NB4 (cell line): ENCODE measurements around the gene DOCK2.

Experiments used
- DNase-seq: peaks from one replicate; pipeline ENCODE4 v3.0.0; 2010; ENCODE audit warnings: low read depth
- H3K4me3 ChIP-seq: one replicate; pipeline ENCODE4 v1.5.1; 2011; ENCODE audit warnings: mild to moderate bottlenecking, low read depth, low read length, moderate library complexity
- MYC ChIP-seq: IDR thresholded peaks from 2 replicates; pipeline ENCODE4 v1.6.1; 2011; ENCODE audit warnings: low read depth, low read length
- POLR2A ChIP-seq: IDR thresholded peaks from 2 replicates; pipeline ENCODE4 v1.6.1; 2011; ENCODE audit warnings: mild to moderate bottlenecking; ENCODE audit not compliant: insufficient read length; ENCODE audit errors: extremely low read depth
- TF ChIP-seq, protein P1 (sequence below): IDR thresholded peaks from 2 replicates; pipeline ENCODE4 v1.6.1; 2011; ENCODE audit warnings: low read depth, low read length
- TF ChIP-seq, protein P2 (sequence below): IDR thresholded peaks from one replicate; pipeline ENCODE4 v1.5.1; 2012; ENCODE audit warnings: low read depth, low read length

The DOCK2 gene

DNA sequence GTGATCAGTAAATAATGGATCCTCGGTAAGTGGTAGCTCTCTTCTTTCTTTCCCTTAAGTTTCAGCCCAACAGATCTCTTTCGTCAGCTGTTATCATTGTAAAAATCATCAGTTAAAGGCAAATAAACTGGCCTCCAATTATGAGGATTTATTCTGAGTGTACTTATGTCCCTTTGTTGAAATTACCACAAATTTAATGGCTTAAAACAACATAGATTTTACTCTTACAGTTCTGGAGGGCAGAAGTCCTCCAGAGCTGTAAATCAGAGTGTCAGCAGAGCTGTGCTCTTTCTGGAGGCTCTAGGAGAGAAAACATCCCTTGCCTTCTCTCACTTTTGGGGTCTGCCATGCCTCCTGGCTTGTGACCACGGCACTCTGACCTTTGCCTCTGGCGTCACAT lies 238.7 kb downstream of the DOCK2 start:
- peak; percentile 13 for DNase-seq
- peak overlapping the region; percentile 21 for H3K4me3 ChIP-seq
- no peak for TF ChIP-seq MYC
- TF ChIP-seq, protein P1, sequence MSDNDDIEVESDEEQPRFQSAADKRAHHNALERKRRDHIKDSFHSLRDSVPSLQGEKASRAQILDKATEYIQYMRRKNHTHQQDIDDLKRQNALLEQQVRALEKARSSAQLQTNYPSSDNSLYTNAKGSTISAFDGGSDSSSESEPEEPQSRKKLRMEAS = no peak
- TF ChIP-seq, protein P2, sequence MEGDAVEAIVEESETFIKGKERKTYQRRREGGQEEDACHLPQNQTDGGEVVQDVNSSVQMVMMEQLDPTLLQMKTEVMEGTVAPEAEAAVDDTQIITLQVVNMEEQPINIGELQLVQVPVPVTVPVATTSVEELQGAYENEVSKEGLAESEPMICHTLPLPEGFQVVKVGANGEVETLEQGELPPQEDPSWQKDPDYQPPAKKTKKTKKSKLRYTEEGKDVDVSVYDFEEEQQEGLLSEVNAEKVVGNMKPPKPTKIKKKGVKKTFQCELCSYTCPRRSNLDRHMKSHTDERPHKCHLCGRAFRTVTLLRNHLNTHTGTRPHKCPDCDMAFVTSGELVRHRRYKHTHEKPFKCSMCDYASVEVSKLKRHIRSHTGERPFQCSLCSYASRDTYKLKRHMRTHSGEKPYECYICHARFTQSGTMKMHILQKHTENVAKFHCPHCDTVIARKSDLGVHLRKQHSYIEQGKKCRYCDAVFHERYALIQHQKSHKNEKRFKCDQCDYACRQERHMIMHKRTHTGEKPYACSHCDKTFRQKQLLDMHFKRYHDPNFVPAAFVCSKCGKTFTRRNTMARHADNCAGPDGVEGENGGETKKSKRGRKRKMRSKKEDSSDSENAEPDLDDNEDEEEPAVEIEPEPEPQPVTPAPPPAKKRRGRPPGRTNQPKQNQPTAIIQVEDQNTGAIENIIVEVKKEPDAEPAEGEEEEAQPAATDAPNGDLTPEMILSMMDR = no peak

DNA sequence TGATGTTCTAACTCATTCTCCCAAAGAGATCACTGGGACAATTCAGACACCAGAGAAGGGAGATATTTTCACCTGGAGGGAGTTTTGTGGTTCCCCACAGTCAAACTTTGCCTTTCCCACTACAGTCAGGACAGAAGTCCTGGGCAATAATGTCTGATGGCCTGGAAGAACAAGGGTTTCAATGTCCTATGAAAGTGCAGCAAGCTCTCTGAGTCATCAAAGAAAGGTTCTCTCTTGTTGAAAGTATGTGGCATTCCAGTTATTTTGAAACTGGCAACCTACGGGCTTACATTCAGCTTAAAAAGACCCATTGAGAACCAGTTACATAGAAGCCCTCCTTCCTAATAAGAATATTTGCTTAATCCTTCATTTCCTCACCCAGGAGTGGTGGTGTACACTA lies 239.3 kb downstream of the DOCK2 start:
- TF ChIP-seq, protein P1 = no peak
- TF ChIP-seq, protein P2 = no peak
- TF ChIP-seq POLR2A (no peak), MYC (no peak)
- H3K4me3 ChIP-seq = no peak overlapping the region
- peak; percentile 53 for DNase-seq

DNA sequence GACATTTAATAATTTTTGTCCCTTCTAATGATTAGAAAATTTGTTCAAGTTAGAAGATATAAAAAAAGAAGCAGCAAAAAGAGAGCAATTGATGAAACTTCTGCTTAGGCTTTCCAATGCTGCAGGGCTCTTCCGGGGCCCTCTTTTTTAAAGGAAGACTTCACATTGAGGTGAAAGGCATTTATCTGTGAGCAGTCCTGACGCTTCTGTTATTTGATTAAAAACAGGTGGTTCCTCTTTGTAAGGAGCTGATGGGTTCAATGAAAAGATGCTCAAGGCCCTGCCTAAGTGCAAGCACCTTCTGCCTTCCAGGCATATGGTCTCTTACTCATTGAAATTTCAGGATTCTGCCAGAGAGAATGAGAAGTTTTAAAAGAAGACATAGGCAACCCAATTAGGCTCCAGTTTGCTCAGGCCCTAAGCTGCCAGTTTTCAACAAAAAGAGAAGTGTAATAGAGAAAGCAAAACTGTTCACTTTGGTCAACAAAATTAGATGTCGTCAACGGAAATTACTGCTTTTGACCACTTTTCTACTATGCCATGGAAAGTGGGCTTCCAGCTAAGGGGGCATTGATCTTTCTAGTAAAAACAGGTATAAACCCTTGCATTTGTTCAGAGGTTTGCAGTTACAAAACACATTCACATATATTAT lies 243.1 kb downstream of the DOCK2 start:
- TF ChIP-seq, protein P1 = no peak
- no peak for TF ChIP-seq MYC
- TF ChIP-seq, protein P2 = no peak
- no peak for TF ChIP-seq POLR2A
- H3K4me3 ChIP-seq = no peak overlapping the region
- no peak for DNase-seq

DNA sequence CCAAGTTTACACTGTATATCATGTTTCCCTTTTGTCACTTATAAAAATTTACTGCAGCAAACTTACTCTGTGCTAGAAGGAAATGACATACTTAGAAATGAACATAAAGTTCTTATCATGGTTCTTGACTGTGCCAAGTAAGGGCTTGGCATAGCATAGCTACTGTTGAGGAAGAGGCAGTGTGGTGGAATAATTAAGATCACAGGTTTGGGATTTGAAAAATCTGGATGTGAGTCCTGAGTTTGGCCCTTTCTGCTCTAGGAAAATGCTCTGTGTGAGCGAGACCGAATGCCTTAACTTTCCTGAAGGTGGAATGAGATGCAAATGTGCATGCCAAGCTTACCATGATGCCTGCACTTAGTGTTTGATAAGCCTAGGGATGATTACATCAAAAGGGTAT lies 243.7 kb downstream of the DOCK2 start:
- DNase-seq = no peak
- no peak for TF ChIP-seq POLR2A
- TF ChIP-seq MYC = no peak
- TF ChIP-seq, protein P2 = no peak
- TF ChIP-seq, protein P1 = no peak
- H3K4me3 ChIP-seq = no peak overlapping the region

DNA sequence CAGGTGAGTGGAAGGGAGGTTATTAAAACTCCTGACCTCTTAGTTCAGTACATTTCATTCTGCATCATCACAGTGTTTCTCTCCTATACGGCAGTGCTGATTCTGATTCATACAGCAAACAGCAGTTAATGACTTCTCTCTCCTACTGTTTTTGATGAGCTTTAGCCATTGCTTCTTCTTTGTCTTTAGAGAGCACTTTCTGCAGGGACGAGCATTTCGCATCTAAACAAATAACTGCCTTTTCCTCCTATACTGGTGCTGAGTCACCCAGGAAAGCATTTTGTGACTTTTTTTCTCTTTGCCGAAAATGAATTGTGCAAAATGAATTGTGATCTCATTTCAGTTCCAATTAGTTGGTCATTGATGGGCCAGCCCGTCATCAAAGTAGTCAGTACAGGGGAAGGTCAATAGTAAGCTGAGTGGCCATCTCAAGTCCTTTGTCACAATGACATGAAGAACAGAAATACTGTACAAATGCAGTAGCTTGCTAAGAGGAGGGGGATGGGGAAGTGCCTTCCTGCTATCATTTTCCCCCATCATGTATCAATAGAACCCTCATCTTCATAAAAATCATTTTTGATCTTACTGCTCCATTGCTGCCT lies 244.7 kb downstream of the DOCK2 start:
- peak; percentile 33 for DNase-seq
- TF ChIP-seq POLR2A (no peak), MYC (no peak)
- TF ChIP-seq, protein P2 = no peak
- TF ChIP-seq, protein P1 = no peak

More for the DNA sequence above, 244.7 kb downstream of the DOCK2 start:
- H3K4me3 ChIP-seq = no peak overlapping the region
